Astrocyte (in vitro differentiated cells and primary cell): ENCODE data around the gene RBM42.

Source experiments
- EZH2 ChIP-seq: IDR thresholded peaks from 2 replicates; pipeline ENCODE4 v1.6.1; 2012; ENCODE audit warnings: mild to moderate bottlenecking, low read length, inconsistent platforms; ENCODE audit not compliant: insufficient read depth
- TF ChIP-seq, protein P1 (sequence below): IDR thresholded peaks from 2 replicates; pipeline ENCODE4 v1.5.1; 2011; ENCODE audit warnings: low read depth, mild to moderate bottlenecking, inconsistent platforms, low read length, moderate library complexity; ENCODE audit not compliant: insufficient read depth

DNA sequence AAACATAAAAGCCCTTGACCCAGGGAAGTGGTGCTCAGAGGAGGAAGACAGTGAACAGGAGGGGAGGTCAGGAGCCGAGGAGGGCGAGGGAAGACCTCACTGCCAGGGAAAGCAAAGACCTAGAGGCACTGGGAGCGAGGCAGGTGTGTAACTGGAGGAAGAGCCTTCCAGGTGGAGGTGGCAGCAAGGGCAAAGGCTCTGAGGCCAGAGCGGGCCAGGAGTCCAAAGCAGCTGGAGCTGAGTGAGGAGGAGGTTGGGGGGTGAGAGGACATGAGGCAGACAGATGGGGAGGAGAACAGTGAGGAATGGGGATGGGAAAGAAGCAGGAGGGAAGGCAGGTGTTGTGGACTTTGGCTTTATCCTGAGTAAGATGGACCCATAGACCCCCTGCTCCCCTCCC is 41.1 kb downstream of the RBM42 start:
- TF ChIP-seq, protein P1, sequence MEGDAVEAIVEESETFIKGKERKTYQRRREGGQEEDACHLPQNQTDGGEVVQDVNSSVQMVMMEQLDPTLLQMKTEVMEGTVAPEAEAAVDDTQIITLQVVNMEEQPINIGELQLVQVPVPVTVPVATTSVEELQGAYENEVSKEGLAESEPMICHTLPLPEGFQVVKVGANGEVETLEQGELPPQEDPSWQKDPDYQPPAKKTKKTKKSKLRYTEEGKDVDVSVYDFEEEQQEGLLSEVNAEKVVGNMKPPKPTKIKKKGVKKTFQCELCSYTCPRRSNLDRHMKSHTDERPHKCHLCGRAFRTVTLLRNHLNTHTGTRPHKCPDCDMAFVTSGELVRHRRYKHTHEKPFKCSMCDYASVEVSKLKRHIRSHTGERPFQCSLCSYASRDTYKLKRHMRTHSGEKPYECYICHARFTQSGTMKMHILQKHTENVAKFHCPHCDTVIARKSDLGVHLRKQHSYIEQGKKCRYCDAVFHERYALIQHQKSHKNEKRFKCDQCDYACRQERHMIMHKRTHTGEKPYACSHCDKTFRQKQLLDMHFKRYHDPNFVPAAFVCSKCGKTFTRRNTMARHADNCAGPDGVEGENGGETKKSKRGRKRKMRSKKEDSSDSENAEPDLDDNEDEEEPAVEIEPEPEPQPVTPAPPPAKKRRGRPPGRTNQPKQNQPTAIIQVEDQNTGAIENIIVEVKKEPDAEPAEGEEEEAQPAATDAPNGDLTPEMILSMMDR = no peak
- TF ChIP-seq EZH2 = no peak
